Stimulated activated CD4-positive, alpha-beta T cell treated with anti-CD3 and anti-CD28 coated beads, Interleukin-2, amount 100 ng/mL, for 24 hours (primary cell): ENCODE measurements around the gene ADAMTS12.
"Not testable (repeated sequence)": the region's sequence is repeated elsewhere in the genome, so short reads cannot be mapped to it uniquely, and the experiment has no call there.

ENCODE experiments used
- DNase-seq, 2 donors: peaks; one replicate each; pipeline ENCODE4 v3.0.0-alpha.2; 2020

ADAMTS12 gene

DNA sequence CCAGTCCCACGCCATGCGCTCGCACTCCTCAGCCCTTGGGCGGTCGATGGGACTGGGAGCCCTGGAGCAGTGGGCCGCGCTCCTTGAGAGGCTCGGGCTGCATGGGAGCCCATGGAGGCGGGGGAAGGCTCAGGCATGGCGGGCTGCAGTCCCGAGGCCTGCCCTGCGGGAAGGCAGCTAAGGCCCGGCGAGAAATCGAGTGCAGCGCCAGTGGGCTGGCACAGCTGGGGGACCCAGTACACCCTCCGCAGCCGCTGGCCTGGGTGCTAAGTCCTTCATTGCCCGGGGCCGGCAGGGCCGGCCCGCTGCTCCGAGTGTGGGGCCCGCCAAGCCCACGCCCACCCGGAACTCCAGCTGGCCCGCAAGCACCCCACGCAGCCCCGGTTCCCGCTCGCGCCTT is 376.4 kb downstream of the ADAMTS12 start:
- not testable (repeated sequence) for DNase-seq

DNA sequence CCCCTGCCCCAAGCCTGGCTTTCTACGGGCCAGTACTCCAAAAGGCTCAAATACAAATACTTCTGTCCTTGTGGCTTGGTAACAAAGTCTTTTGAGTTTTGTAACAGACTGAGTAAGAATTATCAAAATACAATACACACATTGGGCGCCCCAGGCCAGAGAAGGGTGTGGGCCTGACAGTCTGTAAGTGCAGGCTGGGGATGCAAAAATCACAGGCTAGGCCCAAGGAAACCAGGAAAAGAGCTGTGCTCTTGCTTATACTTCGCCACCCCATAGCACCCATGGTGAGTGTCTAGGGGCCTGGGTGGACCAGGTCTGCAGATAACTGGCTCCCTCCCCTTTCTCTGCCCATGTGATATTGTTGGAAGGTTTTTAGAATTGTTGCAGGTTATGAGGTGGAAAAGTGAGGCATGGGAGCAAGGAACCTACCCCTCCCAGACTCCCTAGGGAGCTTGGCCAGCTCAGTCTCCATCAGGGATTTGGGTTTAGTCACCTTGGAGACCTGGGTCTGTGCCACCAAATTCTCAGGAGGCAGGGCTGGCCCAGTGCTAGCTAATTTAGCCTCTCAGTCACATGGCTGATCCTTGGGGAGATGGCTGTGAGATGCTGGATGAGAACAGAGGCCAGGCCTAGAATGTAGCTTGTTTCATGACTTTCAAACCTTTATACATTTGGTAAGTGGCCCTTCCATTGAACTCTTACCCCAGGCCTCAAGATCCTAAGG is 378.2 kb downstream of the ADAMTS12 start:
- DNase-seq = no peak

DNA sequence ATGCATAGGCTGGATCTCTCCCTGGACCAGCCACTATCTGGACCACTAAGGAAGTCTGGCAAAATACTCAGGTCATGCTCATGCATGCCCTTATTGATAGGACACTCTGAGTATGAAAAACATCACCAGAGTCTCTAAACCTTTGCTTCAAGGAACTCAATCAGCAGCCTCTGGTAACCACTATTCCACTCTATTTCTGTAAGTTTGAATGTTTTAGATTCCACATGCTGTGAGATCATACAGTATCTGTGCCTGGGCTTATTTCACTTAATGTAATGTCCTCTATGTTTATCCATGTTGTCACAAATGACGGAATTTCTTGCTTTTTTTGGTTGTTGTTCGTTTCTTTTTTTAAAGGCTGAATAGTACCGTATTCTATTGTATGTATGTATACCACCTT is 382.8 kb downstream of the ADAMTS12 start:
- DNase-seq = no peak

DNA sequence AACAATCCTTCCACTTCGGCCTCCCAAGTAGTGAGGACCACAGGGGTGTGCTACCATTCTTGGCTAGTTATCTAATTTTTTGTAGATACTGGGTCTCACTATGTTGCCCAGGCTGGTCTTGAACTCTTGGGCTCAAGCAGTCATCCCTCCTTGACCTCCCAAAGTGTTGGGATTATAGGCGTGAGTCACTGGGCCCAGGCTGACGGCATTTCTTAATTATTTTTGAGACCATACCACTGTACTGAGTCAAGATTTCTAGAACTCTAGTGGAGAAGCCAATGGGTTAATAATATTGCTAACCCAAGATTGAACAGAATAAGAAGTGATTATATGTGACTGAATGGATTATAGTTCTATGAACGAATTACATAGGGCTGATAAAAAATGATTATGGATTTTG is 384.4 kb downstream of the ADAMTS12 start:
- no peak for DNase-seq

DNA sequence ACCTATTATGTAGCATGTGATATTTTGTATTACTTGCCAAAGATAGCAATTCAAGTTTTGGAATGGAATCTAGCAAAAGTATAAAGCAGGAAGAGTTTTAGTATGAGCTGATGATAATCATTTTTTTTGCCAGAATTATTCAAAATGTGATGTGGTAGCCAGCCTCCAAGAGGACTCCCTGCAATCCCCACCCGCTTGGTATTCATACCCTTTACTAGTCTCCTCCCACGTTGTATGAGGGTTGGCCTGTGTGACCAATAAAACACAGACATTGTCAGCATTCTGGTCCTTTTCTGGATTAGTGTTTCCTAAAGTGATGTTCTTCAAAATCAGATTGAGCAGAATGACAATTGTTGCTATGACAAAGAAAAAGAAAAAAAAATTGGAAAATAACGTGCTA is 387.2 kb downstream of the ADAMTS12 start:
- DNase-seq = no peak

DNA sequence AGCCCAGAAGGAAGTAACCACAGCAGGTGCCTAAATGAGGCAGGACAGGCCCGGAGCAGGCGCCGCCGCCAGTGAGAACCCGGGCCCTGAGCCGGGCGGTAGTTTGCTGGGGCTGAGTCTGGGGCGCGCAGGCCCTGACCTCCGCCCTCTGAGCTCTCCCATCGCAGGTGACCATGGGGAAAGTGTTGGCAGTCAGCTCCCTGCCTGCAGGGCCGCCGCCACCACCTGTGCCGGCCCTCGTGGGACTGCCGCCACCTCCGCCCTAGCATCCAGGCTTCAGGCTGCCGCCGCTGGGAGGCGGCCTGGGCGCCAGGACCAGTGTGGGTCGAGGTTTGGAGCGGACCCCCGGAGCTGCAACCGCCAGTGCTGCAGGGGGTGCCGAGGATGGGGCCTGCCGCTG is 389.9 kb downstream of the ADAMTS12 start:
- no peak for DNase-seq

DNA sequence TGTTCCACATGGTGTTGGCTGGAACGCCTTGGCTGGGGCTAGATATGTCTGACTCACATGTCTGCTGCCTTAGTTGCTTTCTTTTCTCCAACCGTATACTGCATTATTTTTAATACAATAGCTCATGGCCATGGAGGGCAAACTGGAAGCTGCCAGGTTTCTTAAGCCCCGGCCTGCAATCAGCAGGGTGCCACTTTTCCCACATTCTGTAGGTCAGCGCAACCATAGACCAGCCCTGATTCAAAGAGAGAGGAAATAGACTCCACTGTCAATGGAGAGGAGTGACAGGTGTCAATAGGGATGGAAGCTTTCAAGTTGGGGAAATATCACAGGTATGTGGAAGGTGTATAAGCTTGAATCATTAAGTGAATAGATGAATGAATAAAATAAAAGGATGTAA is 390.5 kb downstream of the ADAMTS12 start:
- no peak for DNase-seq

DNA sequence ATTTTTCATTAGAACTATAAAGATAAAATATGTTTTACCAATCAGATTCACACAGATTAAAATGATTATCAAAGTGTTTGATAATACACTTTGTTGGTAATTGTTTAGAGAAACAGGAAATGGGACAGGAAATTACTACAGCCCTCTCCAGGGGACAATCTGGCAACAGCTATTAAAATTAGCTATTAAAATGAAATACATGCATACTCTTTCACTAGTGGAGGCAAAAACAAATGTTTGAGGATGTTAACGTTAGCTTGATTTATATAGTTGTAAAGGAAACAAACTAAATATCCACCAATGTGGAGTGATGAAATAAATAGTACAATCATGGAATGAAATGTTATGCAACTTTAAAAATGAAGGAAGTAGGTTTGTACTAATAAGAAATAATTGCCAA is 397.3 kb downstream of the ADAMTS12 start:
- DNase-seq = no peak

DNA sequence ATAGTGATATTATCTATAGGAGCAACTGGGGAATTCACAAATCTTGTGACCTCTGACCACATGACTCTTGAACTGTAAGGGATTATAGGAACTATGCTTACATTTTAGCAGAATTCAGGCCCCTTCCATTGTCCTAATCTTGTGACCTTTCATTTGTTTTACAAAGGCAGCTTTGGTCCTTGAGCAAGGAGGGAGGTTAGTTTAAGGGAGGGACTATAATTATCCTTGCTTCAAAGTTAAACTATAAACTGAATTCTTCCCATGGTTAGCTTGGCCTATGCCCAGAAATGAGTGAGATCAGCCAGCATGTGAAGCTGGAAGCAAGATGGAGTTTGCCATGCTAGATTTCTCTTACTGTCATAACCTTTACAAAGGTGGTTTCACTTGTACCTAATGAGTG is 399.8 kb downstream of the ADAMTS12 start:
- no peak for DNase-seq

DNA sequence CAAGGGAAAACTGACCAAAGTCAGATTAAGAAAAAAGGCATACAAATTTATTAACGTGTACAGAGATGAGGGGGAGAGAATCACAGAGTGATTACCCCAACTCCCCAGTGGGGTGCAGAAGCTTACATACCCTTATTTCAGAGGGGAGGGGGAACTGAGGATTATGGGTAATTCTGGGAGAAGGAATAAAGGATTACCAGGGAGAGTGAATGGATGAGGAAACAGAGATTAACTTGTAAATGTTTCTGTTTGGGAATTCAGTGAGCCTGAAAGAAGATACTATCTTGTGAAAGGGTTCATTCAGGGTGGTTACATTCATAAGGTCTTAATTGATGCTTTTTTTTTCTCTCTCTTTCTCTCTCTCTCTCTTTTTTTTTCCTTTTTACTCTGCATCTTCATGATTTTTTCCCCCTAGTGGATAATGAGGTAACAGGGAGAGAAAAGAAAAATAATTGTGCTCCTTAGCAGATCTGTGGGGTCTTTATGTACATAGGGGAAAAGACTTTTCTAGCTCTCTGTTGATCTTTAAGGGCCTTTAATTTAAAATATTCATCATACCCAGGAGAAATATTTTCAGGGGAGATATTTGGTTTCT is 401.6 kb downstream of the ADAMTS12 start:
- no peak for DNase-seq

DNA sequence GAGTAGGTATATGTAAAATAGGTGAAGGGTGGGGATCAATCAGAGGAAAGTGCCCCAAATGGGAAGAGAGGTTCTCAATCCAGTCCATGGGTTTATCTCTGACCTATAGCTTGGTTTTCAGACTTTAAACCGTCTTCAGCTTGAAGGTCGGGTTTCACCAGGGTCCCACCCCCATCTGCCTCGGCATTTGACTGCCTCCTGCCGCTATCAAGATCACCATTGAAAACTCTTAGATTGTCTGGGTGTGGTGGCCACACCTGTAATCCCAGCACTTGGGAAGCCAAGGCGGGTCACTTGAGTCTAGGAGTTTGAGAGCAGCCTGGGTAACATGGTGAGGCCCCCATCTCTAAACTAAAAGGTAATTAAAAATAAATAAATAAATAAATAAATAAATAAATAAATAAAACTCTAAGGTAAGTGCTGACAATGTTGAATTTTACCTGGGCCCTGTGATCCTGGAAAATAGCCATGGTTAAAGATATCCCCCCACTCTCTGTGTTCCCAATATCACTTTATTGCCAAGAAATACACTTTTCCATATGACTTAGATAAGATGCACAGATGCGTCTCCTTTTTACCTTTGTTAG is 402.2 kb downstream of the ADAMTS12 start:
- DNase-seq = no peak

DNA sequence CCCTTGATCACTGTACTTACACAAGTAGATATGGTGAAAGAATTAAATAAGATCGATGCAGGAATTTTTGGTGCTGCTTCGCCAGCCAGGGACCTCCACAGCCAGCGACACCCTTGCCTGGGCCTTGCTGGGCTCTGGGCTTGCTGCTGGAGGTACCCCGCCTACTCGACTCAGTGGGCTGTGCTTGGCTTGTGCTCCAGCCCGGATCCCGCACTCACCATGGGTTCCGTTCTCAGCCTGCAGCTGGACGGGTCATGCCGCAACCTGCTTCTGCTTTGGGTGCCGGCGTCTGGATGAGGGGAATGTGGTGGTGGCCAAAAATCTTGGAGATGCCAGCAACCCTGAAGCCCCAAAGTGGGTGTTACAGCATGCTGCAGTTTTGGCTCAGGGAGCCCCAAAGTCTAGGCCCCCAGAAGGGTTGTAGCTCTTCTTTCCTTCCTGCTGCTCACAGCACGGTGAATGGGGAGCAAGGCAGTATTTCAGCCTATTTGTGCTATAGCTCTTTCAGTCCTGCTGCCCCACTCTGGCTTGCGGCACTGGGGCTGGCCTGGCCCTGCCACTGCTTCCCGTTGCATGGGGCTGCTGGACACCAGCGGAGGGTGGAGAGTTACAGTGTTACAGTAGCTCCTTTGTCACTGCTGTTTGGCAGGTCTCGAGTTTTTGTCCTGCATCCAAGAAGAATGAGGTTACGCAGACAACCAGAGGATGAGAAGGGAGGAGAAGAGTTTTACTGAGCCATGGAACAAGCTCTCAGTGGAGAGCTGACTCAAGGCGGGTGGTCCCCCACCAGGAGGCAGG is 403.0 kb downstream of the ADAMTS12 start:
- DNase-seq = no peak

DNA sequence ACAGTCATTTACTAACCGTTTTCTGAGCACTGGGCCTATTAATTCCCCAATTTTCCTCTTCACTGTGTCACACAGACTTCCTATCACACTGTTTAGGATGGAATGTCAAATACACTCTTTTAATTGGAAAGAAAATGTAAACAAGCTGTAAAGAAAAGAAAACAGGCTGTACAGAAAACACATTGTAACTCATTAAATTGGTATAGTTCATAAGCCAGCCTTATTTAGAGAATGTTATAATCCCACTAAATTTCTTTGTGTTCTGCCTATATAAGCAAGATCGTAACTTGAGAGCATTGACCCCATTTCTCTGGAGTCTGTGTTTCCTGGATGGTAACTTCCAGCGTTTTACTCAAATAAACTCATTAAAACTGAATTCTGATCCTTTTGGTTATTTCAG is 404.6 kb downstream of the ADAMTS12 start:
- DNase-seq = no peak

DNA sequence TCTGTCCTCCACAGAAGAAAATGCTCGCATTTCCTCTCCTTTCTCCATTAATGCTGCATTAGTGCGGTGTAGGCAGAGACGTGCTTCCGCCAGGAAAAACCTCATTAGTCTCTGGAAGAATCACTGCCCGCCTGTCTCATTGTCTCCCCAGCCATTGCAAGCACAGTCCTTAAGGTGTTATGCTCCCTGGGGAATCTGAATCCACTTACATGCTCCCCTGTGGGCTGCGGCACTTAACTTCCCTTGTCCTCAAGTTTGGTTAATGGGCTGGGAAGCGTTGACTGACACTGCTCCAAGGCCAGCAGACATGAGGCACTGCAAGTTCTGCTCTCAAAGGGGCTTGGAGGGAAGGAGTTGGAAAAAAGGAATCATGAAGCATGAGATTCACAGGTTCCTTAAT is 409.5 kb downstream of the ADAMTS12 start:
- no peak for DNase-seq

DNA sequence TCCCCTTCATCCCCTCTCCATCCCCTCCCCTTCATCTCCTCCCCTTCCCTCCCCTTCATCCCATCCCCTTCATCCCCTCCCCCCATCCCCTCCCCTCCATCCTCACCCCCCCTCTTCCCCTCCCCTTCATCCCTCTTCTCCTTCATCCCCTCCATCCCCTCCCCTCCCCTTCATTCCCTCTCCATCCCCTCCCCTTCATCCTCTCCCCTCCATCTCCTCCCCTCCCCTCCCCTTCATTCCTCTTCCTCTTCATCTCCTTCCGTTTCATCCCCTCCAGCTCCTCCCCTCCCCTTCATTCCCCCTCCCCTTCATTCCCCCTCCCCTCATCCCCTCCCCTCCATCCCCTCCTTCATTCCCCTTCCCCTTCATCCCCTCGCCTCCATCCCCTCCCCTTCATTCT is 410.9 kb downstream of the ADAMTS12 start:
- DNase-seq = no peak

DNA sequence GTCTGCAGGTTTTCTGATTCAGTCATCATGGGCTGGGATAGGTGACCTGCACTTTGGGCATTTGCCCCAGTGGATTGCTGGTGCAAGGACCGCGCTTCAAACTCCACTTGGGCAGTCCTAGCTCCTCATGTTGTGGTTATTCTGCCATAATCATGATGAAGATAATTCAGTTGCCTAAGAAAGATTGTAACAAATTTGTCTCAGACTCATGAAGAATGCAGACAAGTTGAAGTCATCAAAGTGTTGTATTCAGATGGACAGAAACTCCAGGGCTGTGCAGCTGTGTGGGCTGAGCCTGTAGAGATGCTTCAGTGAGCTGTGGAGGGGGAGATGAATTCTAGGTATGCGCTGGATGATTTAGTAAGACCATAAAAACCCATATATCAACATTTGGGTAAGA is 412.5 kb downstream of the ADAMTS12 start:
- DNase-seq = no peak

DNA sequence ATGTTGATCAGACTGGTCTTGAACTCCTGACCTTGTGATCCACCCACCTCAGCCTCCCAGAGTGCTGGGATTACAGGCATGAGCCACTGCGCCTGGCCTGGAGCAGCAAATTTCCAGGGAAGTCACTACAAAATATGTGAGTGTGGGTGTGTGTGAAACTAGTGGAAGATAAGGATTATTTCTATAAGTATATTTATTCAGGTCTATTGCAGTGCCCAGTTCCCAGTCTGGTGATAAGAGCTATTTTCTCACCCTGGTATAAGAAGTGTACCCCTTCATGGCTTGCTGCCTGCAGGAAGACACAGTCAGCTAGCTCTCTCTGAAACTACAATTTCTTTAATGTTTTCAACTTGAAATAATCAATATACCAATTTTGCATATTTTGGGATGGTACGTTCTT is 414.0 kb downstream of the ADAMTS12 start:
- no peak for DNase-seq

DNA sequence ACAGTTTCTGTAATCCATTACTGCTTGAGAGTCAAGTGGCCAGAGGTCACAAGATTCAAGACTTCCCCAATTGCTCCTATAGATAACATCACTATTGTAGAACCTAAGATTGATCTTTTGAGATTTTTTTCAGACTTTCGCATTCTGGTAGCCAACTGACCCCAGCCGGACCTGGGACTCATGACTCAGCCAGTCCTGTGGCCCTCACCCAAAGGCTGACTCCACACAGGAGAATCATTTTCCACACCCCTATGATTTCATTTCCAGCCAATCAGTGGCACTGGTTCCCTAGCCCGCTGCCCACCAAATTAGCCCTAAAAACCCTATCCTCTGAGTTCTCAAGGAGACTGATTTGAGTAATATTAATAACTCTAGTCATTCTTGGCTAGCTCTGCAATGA is 414.8 kb downstream of the ADAMTS12 start:
- no peak for DNase-seq

DNA sequence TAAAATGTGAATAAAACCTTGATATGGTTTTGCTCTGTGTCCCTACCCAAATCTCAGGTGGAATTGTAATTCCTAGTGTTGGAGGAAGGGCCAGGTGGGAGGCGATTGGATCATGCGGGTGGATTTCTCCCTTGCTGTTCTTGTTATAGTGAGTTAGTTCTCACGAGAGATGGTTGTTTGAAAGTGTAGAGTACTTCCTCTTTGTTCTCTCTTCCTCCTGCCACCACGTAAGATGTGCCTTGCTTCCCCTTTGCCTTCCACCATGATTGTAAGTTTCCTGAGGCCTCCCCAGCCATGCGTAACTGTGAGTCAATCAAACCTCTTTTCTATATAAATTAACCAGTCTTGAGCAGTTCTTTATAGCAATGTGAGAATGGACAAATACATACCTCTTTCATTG is 416.1 kb downstream of the ADAMTS12 start:
- DNase-seq = no peak

DNA sequence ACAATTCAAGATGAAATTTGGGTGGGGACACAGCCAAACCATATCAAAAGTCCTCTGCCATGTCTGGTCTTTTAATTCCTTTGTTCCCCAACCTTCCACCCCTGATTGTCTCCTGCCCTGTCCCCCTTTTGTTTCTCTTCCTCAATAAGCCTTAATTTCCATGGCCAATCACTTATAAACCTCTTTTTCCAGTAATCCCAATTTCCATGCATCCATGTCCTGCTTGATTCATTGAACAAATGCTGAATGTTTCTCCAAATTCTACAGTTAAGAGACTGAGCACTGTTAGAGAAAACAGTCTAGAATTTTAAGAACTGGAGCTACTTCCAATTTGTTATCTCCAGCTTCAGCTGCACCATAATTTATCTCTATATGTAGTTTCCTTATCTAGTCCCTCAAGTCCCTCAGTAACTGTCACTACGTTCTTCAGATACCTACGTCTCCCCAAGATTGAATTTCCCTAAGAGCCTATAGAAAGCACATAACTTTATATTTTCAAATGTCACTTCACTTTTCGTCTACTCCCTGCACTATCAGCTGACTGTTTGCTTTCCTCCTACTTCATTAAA is 416.8 kb downstream of the ADAMTS12 start:
- DNase-seq = no peak

DNA sequence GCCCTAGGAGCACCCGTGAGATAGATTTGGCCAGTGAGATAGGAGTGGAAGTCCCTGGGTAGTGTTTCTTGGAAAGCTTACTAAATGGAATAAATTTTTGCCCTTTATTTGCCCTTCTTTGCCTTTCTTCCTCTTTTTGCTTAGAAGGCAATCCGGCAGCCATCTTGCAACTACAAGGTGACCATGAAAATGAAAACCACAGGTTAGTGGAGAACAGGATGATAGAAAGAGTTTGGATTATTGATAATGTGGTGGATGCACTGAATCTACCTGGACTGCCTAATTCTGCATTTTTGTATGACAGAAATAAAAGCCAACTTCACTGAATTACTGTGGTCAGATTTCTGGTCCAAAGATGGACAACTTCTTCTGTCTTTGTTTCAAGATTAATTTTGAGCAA is 417.8 kb downstream of the ADAMTS12 start:
- no peak for DNase-seq
